Epithelial cell of esophagus (primary cell): ENCODE measurements around the gene FMNL2.

Source experiments
- DNase-seq: peaks from one replicate; pipeline ENCODE4 v3.0.0; 2010; ENCODE audit warnings: low read depth
- H3K4me3 ChIP-seq: 2 replicates; pipeline ENCODE4 v1.5.1; 2011; ENCODE audit warnings: mild to moderate bottlenecking, low read length, control low read depth
- TF ChIP-seq, protein P1 (sequence below): IDR thresholded peaks from 2 replicates; pipeline ENCODE4 v1.5.1; 2011; ENCODE audit warnings: low read depth, mild to moderate bottlenecking, low read length, control low read depth, inconsistent platforms; ENCODE audit not compliant: insufficient read depth; ENCODE audit errors: missing control alignments

Gene FMNL2

DNA sequence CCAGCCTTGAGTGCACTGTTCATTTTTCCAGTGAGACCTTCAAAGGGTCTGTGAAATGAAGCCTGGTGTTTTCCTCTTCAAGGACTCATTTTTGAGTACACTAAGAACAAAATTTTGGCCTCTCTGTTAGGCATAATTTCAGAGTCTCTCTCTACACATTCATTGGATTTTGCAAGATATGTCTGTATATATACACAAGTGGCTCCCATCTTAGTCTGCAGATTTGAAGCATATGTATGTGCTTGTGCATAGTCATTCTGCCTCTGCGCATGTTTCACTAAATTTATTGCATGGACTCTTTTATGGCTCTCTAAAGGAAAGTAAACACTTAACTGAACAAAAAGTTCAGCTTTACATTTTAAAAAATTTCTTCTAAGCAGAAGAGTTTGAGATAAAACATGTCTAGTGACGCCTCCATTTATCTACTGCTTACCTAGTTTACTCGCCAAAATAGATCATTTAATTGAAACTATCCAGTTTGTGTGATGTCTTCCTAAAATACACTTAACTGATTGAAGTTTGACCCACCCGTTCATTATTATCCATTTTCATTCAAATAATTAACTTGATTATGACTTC lies 145.9 kb downstream of the FMNL2 start:
- H3K4me3 ChIP-seq, result no peak overlapping the region
- no peak for DNase-seq
- TF ChIP-seq, protein P1, sequence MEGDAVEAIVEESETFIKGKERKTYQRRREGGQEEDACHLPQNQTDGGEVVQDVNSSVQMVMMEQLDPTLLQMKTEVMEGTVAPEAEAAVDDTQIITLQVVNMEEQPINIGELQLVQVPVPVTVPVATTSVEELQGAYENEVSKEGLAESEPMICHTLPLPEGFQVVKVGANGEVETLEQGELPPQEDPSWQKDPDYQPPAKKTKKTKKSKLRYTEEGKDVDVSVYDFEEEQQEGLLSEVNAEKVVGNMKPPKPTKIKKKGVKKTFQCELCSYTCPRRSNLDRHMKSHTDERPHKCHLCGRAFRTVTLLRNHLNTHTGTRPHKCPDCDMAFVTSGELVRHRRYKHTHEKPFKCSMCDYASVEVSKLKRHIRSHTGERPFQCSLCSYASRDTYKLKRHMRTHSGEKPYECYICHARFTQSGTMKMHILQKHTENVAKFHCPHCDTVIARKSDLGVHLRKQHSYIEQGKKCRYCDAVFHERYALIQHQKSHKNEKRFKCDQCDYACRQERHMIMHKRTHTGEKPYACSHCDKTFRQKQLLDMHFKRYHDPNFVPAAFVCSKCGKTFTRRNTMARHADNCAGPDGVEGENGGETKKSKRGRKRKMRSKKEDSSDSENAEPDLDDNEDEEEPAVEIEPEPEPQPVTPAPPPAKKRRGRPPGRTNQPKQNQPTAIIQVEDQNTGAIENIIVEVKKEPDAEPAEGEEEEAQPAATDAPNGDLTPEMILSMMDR, result no peak

DNA sequence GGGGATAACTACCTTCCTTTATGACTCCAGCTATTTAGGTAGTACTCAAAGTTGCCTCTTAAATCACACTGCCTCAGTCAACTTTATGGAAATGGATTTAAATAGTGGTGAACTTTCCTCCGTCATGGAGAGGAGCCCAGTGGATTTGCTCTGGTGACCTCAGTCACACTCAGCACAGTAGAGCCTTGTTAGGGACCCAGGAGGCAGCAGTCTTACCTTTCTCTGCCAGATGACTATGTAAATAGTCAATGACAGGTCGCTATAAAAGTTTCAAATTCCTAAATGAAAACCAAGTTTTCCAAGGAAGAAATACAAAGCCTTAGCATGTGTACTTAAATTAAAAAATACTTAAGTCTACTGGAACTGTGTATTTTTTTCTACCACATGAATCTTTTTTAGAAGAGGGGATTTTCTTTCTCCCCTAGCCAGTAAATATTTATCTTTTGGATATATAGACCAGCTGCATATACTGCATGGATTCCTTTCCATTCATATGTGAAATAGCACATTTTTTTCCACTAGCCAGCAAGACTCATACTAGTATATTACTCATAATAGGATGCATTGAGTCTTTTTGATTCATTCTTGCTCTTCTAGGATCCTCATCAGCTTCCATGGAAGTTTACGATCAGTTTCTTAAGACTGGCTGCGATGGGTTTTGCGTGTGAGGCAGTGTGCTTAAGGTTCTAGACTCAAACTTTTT lies 147.1 kb downstream of the FMNL2 start:
- H3K4me3 ChIP-seq, result no peak overlapping the region
- DNase-seq, result no peak

DNA sequence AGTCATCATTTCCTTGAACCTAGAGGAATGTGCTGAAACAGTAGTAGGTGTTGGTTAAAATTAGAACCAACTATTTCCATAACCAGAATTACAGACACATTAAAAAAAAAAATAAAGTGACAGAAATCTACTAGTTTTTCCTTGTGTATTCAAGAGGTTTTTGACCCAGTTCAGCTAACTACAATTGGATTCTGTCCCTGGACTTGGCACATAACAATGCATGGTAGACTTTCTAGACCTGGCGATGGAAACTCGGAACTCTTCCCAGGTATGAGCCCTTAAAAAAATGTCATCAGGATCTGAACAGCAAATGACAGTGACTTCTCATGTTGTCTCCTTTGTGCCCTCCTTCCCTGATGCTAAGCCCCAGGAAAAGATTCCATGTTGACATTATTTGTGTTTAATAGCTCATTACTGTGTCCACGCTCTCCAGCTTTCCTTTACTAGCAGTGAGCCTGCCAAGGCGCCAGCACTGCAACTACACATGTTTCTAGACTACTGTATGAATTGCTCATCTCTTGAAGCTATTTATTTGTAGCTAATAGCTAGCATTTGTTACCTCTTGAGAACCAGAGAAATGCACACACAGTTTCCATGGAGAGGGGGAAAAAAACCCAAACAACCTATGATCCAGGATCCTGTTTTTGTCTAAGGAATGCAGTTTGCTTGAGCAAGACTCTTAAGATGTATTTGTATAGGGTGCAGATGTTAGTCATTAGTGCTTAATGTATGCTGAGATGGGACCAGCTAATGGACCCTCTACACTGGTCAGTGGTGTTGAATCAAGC lies 148.5 kb downstream of the FMNL2 start:
- DNase-seq, result no peak
- H3K4me3 ChIP-seq, result no peak overlapping the region
- TF ChIP-seq, protein P1, result no peak

More for the DNA sequence above, 147.1 kb downstream of the FMNL2 start:
- TF ChIP-seq, protein P1, result no peak

DNA sequence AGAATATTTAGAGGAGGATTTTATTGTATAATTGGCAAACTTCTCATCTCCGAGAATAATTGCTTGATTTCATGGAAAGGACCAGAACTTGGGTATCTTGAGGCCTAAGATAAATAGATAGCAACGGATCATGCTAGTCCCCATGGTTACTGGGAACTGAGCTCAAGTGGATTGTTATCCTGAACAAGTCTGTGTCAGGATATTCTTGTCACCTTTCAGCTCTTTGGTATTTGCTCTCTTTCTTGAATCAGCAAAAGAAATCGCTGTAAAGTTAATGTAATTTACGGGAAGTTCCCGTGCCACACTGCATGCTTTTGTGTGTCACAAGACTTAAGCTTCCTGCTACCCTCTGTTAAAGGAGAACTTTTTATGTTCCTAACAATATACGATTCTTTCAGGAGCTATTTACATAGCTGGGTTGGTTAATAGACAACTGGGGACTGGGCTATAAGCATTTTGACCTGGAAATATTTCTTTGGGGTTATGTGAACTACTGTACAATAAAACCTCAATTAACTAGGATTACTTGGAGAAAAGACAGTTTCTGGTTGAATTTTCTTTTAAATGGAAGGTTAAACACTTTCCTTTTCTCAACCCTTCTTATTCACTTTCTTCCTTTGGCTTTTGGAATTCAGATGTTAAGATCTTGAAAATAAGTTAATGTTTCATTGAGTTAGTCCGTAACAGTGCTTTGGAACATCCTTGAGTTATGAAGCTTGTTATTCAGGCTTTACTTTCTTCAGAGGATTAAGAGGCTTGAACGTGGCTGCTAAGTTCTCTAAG lies 151.2 kb downstream of the FMNL2 start:
- no peak overlapping the region for H3K4me3 ChIP-seq
- TF ChIP-seq, protein P1, result no peak
- DNase-seq, result no peak

DNA sequence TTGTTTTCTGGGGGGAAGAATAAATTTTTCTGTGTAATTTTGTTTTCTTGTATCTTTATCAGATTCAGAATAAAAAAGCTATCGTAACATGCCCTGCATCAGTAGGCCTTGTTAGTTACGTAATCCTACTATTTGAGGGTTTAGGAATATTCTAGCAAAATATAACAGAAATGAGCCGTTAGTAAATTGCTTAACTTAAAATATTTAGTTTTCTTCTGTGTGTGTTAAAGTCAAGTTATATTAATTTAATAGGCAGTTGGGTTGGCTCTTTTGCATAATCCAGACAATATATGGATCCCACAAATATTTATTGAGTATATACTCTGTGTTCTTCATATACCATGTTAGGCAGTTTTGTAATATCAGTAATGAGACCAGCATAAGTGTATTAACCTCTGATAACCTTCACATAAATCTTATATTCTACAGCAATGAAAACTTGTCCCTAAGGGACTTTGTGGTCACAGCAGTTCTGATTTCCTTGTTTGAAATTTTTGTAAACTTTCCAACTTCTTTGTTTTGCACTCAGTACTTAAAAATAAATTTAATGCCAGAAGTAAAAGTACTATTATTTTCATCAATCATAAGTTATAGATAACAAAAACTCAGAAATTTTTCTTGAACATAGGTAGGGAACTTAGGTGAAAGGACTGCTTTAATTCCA lies 151.9 kb downstream of the FMNL2 start:
- no peak overlapping the region for H3K4me3 ChIP-seq
- TF ChIP-seq, protein P1, result no peak

DNA sequence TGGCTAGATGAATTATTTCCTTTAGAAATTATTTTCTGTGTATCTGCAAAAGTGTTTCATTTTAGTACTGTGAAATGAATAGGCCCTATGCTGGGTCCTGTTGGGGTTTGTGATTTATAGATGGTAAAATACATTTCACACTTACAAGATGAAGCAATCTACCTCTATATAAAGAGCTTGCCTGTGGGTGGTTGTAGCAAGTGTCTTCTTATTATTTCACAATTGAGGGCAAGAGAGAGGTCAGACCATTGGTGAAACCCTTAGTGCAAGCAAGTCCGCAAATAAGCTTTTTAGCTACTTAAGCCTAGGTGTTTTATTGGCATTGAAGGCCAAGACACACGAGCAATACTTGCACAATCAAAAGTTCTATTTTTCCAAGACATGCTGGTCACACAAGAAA lies 153.1 kb downstream of the FMNL2 start:
- no peak for DNase-seq
- TF ChIP-seq, protein P1, result no peak
- no peak overlapping the region for H3K4me3 ChIP-seq

More for the DNA sequence above, 151.9 kb downstream of the FMNL2 start:
- no peak for DNase-seq
